CD1c-positive myeloid dendritic cell (primary cell): ENCODE results near the gene TACC2.
A peak's percentile ranks its signal among the peaks of the same experiment; 100 is the strongest.

Experiments used
- DNase-seq: peaks from one replicate; pipeline ENCODE4 v3.0.0-alpha.2; 2016; ENCODE audit errors: extremely low spot score

TACC2 gene

GRCh38 chr10:122121059-122121458 lies 132.1 kb downstream of the TACC2 start:
- no peak for DNase-seq

- DNase-seq: no peak
These were observed 133.5 kb downstream of the TACC2 start for GRCh38 chr10:122122493-122122892.

- no peak for DNase-seq
These were observed 134.2 kb downstream of the TACC2 start for GRCh38 chr10:122123186-122123585.

- DNase-seq: no peak
These were observed 135.4 kb downstream of the TACC2 start for GRCh38 chr10:122124342-122124741.

- DNase-seq: no peak
These were observed 135.8 kb downstream of the TACC2 start for GRCh38 chr10:122124808-122125207.

- no peak for DNase-seq
These were observed 138.0 kb downstream of the TACC2 start for GRCh38 chr10:122126763-122127659.

GRCh38 chr10:122127943-122128342 lies 139.0 kb downstream of the TACC2 start:
- DNase-seq: no peak

GRCh38 chr10:122128357-122128756 lies 139.4 kb downstream of the TACC2 start:
- DNase-seq: no peak

GRCh38 chr10:122130474-122131110 lies 141.6 kb downstream of the TACC2 start:
- no peak for DNase-seq

DNA sequence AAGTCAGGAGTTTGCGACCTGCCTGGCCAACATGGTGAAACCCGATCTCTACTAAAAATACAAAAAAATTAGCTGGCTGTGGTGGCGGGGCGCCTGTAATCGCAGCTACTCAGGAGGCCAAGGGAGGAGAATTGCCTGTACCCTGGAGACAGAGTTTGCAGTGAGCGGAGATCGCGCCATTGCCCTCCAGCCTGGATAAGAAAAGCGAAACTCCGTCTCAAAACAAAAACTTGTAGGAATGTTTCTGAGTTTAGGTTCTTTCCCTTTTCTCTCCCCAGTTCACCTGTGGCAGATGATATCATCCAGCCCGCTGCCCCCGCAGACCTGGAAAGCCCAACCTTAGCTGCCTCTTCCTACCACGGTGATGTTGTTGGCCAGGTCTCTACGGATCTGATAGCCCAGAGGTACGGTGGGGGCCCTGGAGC lies 143.4 kb downstream of the TACC2 start:
- no peak for DNase-seq

DNA sequence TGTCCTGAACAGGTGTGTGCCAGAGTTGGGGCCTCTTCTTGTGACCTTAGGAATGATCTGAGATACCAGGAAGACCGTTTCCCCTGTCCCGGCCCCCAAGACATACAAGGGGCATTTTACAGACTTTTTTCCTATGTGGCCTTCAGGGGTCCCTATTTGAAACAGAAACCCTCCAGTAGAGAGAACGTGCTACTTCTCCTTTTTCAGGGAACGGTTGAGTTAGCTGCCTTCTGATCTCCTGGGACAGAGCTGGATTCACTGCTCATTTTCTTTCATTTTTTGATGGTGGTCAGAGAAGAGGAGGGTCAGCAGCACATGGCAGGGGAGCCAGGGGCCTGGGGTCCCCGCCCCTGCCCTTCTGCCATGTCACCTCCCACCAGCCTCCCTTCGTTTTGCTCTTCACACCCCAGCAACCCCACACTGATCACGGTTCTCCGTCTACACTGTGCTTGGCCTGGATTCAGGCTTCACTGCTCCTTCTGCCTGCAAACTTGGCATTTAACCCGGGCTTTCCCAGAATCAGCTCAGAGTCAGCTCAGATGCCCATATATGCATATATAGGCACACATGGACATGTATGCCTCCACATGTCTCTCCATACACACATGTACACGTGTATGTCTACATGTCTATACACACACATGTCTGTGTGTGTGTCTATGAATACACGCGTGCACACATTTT lies 144.1 kb downstream of the TACC2 start:
- no peak for DNase-seq

- no peak for DNase-seq
These were observed 146.5 kb downstream of the TACC2 start for GRCh38 chr10:122135251-122136025.

GRCh38 chr10:122138831-122139625 lies 150.1 kb downstream of the TACC2 start:
- DNase-seq: no peak

DNA sequence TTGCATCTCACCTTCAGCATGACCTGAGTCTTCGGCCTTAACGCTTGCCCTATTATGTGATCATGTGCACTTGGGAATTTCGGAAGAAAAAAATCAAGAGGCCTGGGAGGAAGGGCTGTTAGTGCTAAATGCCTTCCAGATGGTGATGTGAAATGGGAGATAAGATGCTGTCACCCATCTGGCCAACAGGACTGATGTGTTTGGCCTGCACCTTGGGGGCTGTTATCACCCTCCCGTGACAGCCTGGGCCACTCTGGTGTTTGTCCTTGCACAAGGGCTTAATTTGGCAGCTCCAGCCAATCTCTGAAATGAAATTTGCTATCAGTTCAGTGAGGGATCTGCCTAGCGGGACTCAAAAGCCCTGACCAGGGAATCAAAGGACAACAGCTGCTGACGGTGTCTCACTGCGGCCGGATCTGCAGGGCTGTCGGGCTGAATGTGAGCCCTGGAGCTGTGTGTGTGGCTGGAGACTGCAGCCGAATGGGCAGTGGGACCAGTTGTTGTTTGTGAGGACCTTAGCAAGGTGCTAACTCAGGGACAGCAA lies 150.7 kb downstream of the TACC2 start:
- no peak for DNase-seq

DNA sequence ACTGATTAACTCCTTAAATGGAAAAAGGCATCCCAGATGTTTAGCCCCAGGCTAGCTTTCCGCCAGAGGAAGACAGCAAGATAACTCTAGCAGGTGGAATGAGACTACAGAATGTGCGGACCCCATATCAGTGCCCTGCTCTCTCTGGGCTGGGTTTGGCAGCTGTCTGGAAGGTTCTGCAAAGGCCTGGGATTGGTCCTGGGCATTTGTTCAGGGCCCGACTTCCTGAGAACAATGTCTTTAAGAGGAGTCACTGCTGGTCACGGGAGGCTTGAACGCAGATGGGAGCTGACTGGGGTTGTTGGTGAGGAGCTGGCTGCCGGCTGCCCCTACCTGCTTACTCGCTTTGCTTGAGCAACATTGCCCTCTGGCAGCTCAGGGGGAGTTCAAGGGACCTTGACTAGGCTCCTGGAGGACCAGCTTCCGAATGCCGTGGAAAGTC lies 151.5 kb downstream of the TACC2 start:
- DNase-seq: no peak

GRCh38 chr10:122140941-122141623 lies 152.1 kb downstream of the TACC2 start:
- no peak for DNase-seq

DNA sequence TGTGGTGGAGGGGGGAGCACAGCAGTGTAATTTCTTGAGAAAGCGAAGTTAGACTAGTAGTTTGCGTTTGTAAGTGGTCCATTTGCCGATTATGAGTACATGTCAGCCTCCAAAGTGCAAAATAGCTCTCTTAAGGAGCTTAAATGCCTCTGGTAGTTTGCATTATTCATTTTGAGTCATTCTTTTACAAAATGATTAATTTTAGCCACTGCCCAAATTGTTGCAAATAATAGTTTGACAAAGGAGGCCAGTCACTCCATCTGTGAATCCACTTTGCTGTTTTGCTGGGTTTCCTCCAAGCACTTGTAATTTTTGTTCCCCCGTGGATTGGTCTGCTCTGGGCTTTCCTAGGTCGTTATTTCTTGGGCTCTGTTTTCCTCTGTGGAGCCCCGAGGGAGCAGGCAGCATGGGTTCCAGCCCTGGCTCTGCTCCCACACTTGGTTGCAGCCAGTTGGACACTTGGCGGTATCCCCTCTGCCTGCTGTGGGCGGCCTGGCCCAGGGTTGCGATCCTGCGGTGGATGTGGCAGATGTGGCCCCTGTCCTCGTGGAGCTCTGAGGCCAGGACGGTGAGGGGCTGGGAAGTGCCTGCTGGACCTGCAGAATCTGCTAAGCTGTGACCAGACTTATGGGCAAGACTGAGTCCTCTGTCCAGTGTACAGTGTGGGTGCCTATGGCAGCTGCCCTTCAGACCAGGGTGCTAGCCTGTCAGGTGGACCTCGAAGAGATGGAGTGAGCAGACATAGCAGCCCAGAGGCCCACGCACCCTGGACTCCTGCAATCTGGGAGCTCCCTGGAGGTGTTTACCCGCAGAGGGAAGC lies 153.1 kb downstream of the TACC2 start:
- DNase-seq: no peak

DNA sequence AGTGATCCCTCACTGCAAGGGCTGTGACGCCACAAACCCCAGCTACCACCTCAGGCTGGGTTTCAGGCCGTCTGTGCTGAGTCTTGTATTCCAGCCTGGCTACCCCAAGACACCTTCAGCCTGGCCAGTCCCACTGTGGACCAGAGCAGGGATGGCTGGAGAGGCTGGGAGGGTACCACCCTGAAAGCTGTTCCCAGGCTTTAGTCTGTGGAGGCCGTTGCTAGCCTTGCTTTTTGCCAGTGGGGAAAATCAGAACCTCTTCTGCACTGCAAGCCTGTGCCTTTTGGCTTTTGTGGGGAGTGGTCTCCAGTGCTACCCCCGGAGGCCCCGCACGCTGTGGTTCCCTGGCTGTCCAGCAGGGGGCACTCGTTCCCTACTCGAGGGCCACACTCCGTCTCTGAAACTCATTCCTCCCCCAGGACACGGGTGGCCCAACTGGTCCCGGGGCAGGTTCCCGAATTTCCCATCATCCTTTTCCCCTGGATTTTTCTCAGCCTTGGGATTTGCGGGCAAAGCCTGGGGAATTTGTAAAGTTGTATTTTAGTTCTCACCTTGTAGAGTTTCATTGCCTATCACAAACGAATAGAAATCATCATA lies 153.8 kb downstream of the TACC2 start:
- DNase-seq: peak; percentile 10
